Right atrium auricular region (tissue), 2 donors: ENCODE data around the gene CNPY2. TPM values are rescaled to one million over a fixed set of nuclear protein-coding genes. Genes with fewer than 3 reads are reported as not detected.
"Not testable (repeated sequence)": the region's sequence is repeated elsewhere in the genome, so short reads cannot be mapped to it uniquely, and the experiment has no call there.

Experiments
- DNase-seq: peaks from one replicate; pipeline ENCODE4 v3.0.0-alpha.2; 2019; ENCODE audit warnings: low spot score
- H3K27ac ChIP-seq, 2 donors: fragments of 200-600 bp; sonication (generic); 1 replicate in 1 of 2; 2 replicates in 1 of 2; pipeline ENCODE4 v1.5.1; 2016 to 2019
- H3K27me3 ChIP-seq, 2 donors: fragments of 200-600 bp; sonication (generic); one replicate each; pipeline versions ENCODE4 v1.5.1 to v1.6.0; 2017 to 2019
- H3K36me3 ChIP-seq: fragments of 200-600 bp; sonication (generic); one replicate; pipeline ENCODE4 v1.5.1; 2016
- H3K4me1 ChIP-seq, 2 donors: fragments of 200-600 bp; sonication (generic); one replicate each; pipeline versions ENCODE4 v1.5.1 to v1.6.0; 2017 to 2019
- H3K4me3 ChIP-seq, 2 donors: fragments of 200-600 bp; sonication (generic); 1 replicate in 1 of 2; 2 replicates in 1 of 2; pipeline ENCODE4 v1.5.1; 2017 to 2019; ENCODE audit warnings: mild to moderate bottlenecking in 1 of 2, moderate library complexity in 1 of 2
- H3K9me3 ChIP-seq, 2 donors: fragments of 200-600 bp; sonication (generic); one replicate each; pipeline ENCODE4 v1.5.1; 2019
- total RNA-seq, 2 donors: library from RNA; depleted of rRNA; stranded (reverse); fragments of >200 nt; gene quantifications; one replicate each; pipeline ENCODE4 v1.1.0, GENCODE V29; 2016
- TF ChIP-seq, protein P1 (sequence below), 2 donors: fragments of 200-600 bp; sonication (generic); IDR thresholded peaks; one replicate each; pipeline ENCODE4 v1.5.1; 2019; ENCODE audit warnings: antibody characterized with exemption in 2 of 2

CNPY2 gene
- total RNA-seq, 2 donors from 2014 or later: 37.0 to 55.2 TPM

DNA sequence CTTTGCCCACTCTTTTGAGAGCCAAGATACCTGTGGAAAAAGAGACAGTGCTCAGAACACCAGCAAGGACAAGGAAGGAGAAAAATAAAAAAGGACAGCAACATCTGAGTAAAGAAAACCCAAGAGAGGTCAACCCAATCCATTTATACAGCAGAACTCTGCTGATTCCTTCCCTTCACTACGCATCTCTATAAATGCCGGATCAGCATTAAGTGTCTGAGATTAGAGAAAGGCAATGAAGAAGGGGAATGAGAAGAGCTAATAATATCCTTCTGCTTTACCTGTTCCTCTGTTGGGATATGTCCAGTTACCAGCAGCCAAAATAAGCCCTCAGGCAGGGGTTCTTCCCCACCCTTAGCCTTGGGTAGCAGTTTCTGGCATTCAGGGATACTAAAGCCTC, 33.2 kb downstream of the CNPY2 start:
- TF ChIP-seq, protein P1, sequence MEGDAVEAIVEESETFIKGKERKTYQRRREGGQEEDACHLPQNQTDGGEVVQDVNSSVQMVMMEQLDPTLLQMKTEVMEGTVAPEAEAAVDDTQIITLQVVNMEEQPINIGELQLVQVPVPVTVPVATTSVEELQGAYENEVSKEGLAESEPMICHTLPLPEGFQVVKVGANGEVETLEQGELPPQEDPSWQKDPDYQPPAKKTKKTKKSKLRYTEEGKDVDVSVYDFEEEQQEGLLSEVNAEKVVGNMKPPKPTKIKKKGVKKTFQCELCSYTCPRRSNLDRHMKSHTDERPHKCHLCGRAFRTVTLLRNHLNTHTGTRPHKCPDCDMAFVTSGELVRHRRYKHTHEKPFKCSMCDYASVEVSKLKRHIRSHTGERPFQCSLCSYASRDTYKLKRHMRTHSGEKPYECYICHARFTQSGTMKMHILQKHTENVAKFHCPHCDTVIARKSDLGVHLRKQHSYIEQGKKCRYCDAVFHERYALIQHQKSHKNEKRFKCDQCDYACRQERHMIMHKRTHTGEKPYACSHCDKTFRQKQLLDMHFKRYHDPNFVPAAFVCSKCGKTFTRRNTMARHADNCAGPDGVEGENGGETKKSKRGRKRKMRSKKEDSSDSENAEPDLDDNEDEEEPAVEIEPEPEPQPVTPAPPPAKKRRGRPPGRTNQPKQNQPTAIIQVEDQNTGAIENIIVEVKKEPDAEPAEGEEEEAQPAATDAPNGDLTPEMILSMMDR (IDR thresholded peaks at IDR 0.05): no peak
- Histone ChIP-seq H3K4me3 (no peak overlapping the region), H3K27me3 (no peaks in the 10 kb centered on the region), H3K4me1 (peaks cover 0 to 14% of the 10 kb centered on the region in 2 donors), H3K36me3 (peaks cover 82% of the 10 kb centered on the region), H3K27ac (no peak overlapping the region), H3K9me3 (no peaks in the 10 kb centered on the region)
- DNase-seq: no peak

DNA sequence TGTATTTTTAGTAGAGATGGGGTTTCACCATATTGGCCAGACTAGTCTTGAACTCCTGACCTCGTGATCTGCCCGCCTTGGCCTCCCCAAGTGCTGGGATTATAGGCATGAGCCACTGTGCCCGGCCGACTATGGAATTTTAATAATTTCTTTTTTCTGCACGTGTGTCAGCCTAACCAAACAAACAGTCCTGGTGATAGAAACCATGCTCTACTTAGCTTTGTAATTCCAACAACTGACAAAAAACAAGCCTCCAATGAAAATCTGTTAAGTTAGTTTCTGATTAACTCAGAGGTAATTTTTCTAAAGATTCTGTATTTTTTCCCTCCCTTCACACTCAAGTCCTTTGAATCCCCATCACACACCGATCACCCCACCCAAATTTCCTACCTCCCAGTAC, 33.8 kb downstream of the CNPY2 start:
- Histone ChIP-seq H3K27me3 (no peaks in the 10 kb centered on the region), H3K36me3 (peaks cover 85% of the 10 kb centered on the region), H3K9me3 (no peaks in the 10 kb centered on the region), H3K27ac (no peak overlapping the region), H3K4me3 (no peak overlapping the region), H3K4me1 (peaks cover 0 to 12% of the 10 kb centered on the region in 2 donors)
- TF ChIP-seq, protein P1 (IDR thresholded peaks at IDR 0.05): no peak
- DNase-seq: no peak

DNA sequence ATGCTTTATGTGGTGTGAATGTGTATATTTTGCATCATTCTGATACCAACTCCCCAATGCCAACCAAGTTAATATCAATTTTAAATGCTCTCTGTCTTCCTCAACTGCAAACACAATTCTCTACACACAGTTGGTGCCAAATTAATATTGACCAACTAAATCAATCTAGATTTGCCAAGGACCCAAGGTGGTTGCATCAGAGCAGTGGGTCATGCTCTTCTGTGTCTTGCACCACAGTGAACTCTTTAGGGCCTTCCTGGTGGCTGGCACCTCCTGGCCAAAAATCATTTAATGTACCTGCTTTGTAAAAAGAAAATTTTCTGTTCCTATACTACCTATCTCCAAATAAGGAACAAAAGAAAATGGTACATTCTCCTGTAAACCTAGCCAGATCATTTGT, 34.9 kb downstream of the CNPY2 start:
- no peak overlapping the region for H3K4me3 ChIP-seq

DNA sequence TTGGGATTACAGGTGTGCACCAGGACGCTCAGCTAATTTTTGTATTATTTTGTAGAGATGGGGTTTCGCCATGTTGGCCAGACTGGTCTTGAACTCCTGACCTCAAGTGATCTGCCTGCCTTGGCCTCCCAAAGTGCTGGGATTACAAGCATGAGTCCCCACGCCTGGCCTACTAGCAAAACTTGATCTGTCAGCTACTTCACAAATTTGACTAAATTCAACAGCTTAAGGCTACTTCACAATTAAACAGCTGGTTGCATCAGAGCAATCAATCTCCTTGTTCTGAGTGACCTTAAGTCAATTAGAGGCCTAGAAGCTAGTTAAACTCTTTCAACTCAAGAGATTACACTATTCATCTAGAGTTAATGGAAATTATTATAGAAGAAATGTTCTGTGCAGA, 36.9 kb downstream of the CNPY2 start:
- H3K4me1 ChIP-seq: no peaks in the 10 kb centered on the region
- no peak overlapping the region for H3K27ac ChIP-seq
- H3K27me3 ChIP-seq: no peaks in the 10 kb centered on the region
- H3K36me3 ChIP-seq: peaks cover 96% of the 10 kb centered on the region
- H3K9me3 ChIP-seq: no peaks in the 10 kb centered on the region
- TF ChIP-seq, protein P1 (IDR thresholded peaks at IDR 0.05): no peak
- no peak overlapping the region for H3K4me3 ChIP-seq
- no peak for DNase-seq

More for the DNA sequence above, 34.9 kb downstream of the CNPY2 start:
- Histone ChIP-seq H3K4me1 (peaks cover 0 to under 1% of the 10 kb centered on the region in 2 donors), H3K9me3 (no peaks in the 10 kb centered on the region), H3K27me3 (no peaks in the 10 kb centered on the region), H3K36me3 (peaks cover 94% of the 10 kb centered on the region), H3K27ac (no peak overlapping the region)
- DNase-seq: no peak
- TF ChIP-seq, protein P1 (IDR thresholded peaks at IDR 0.05): no peak

DNA sequence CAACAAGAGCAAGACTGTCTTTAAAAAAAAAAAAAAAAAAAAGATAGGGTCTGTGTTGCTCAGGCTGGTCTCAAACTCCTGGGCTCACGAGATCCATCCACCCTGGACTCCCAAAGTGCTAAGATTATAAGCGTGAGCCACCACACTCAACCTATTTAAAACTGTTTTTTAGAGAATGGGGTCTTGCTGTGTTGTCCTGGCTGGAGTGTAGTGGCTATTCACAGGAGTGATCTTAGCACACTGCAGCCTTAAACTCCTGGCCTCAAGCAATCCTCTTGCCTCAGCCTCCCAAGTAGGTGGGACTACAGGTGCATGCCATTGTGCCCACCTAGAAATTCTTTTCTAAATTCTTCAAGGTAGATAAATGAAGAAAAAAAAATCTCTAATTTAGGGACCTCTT, 41.5 kb downstream of the CNPY2 start:
- H3K9me3 ChIP-seq: no peaks in the 10 kb centered on the region
- no peaks in the 10 kb centered on the region for H3K27me3 ChIP-seq
- H3K4me1 ChIP-seq: peaks cover 0 to 13% of the 10 kb centered on the region in 2 donors
- no peak overlapping the region for H3K27ac ChIP-seq
- no peak for DNase-seq
- H3K4me3 ChIP-seq: no peak overlapping the region
- TF ChIP-seq, protein P1 (IDR thresholded peaks at IDR 0.05): no peak
- peaks cover 77% of the 10 kb centered on the region for H3K36me3 ChIP-seq

DNA sequence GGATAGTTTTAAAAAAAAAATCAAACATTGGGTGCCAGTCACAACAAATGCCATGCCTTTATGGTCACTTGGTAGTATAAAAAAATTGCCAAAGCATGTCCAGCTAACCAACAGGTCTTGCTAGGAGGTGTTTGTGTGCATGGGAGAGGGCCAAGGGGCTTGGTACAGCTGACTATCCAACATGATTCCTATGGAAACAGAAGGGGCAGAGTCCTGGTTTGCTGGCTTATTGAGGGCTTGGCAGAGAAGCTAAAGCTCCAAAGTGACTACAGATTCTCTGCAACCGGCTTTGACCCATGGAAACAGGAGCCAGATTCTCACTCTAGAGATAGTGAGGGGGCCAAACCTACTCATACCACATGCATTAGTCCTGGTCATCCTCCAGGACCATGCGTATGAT, 43.3 kb downstream of the CNPY2 start:
- H3K4me1 ChIP-seq: peaks cover 0 to 26% of the 10 kb centered on the region in 2 donors
- H3K27ac ChIP-seq: peak overlapping the region; percentile 79
- not testable (repeated sequence) for DNase-seq, H3K27me3 ChIP-seq, H3K9me3 ChIP-seq, H3K4me3 ChIP-seq
- peaks cover 59% of the 10 kb centered on the region for H3K36me3 ChIP-seq
